Kidney glomerular epithelial cell (primary cell): ENCODE results near the gene DHX15.
A peak's percentile ranks its signal among the peaks of the same experiment; 100 is the strongest.

ENCODE experiments used
- DNase-seq: peaks from one replicate; lab custom pipeline; 2025; lab: John Stamatoyannopoulos, UW

Gene DHX15

DNA sequence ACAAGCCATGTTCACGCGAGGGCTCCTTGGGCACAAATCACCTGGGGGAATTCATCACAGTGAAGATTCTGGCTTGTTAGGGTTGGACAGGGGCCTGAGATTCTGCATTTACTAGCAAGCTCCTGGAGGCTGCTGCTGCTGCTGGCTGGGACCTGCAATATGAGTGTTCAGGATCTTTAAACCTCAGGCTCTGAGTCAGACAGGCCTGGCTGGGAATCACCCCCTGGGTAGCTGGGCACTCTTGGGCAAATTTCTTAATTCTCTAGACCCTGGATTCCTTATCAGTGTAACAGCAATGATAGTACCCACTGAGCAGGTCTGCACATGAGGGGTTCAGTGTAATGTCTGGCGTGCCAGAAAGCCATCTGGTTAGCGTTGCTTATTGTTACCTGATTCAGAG lies 101.5 kb downstream of the DHX15 start:
- DNase-seq, result no peak

DNA sequence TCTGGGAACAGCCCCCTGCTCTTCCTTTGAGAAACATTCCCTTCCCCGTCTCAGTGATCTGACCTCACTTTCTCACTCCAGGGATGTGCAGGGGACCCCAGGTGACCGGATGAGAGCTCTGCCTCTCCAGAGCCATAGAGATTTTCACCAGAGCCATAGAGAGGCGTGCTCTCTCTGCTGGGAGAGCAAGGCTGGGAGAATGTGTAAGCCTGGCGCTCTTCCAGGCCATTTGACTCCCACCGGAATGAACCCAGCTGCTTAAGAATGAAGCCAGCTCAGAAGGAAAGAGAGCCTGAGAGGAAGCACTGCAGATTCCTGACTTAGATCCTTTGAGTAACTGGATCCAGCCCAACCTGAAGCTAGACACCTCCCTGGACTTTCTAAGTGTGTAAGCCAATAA lies 106.4 kb downstream of the DHX15 start:
- peak; percentile 82 for DNase-seq
